A549 treated with CpdA at 1 μM for 4 hours (cell line): Measurements from ENCODE around the gene TSBP1. TPM values are rescaled to one million over a fixed set of nuclear protein-coding genes. Genes with fewer than 3 reads are reported as not detected.

Experiments used
- total RNA-seq: library from RNA; stranded (reverse); fragments of 200-300 nt; extraction: Qiagen RNA extraction; gene quantifications from 5 replicates; pipeline ENCODE4 v1.2.3, GENCODE V29; 2022; ENCODE audit warnings: low read depth

TSBP1 gene
- total RNA-seq: not detected in 5 replicates

GRCh38 chr6:32371803-32372202 lies at the start of gene TSBP1:
Gene TSBP1 (minus strand): TSS chr6:32371903. CDS start chr6:32371706, 197 bp downstream.

GRCh38 chr6:32406857-32407256 lies 35.2 kb upstream of the TSBP1 start, which contains the start of gene BTNL2:
Gene BTNL2 (minus strand): TSS chr6:32407181. CDS start chr6:32407123, 58 bp downstream.

Other genes with a start within 250 kb of the TSBP1 start
- 26.8 to 36.7 TPM (median 34.5 TPM) in 5 replicates for gene ATF6B, start 243.7 kb downstream of the TSBP1 start, total RNA-seq
- 7.0 to 9.3 TPM (median 8.2 TPM) in 5 replicates for gene FKBPL, start 241.6 kb downstream of the TSBP1 start, total RNA-seq
- 0.45 to 0.98 TPM (median 0.65 TPM) in 5 replicates for gene PRRT1, start 220.0 kb downstream of the TSBP1 start, total RNA-seq
- gene PPT2, start 217.8 kb downstream of the TSBP1 start, total RNA-seq: 8.1 to 10.0 TPM (median 9.0 TPM) in 5 replicates
- 1.1 to 2.4 TPM (median 1.3 TPM) in 5 replicates for gene EGFL8, start 207.3 kb downstream of the TSBP1 start, total RNA-seq
- gene AGPAT1, start 195.8 kb downstream of the TSBP1 start, total RNA-seq: 32.1 to 40.9 TPM (median 40.2 TPM) in 5 replicates
- 33.1 to 47.7 TPM (median 45.2 TPM) in 5 replicates for gene RNF5, start 193.5 kb downstream of the TSBP1 start, total RNA-seq
- gene AGER, start 187.7 kb downstream of the TSBP1 start, total RNA-seq: 1.2 to 2.3 TPM (median 1.7 TPM) in 5 replicates
- 15.2 to 21.6 TPM (median 17.8 TPM) in 5 replicates for gene PBX2, start 181.7 kb downstream of the TSBP1 start, total RNA-seq
- gene GPSM3, start 179.3 kb downstream of the TSBP1 start, total RNA-seq: 0.31 to 0.67 TPM (median 0.50 TPM) in 5 replicates
- 0.48 to 0.83 TPM (median 0.61 TPM) in 5 replicates for gene NOTCH4, start 147.8 kb downstream of the TSBP1 start, total RNA-seq
- gene BTNL2, start 35.3 kb upstream of the TSBP1 start, total RNA-seq: not detected in 5 replicates
- not detected in 5 replicates for gene HLA-DRA, start 68.0 kb upstream of the TSBP1 start, total RNA-seq
- not detected in 5 replicates for gene HLA-DRB5, start 158.4 kb upstream of the TSBP1 start, total RNA-seq
- not detected in 5 replicates for gene HLA-DRB1, start 217.9 kb upstream of the TSBP1 start, total RNA-seq